Activated CD4-positive, CD25-positive, alpha-beta regulatory T cell treated with anti-CD3 and anti-CD28 coated beads, Interleukin-2, amount 50 U/mL, for 24 hours (primary cell): ENCODE data around the gene IVNS1ABP.
"Not testable (repeated sequence)": the region's sequence is repeated elsewhere in the genome, so short reads cannot be mapped to it uniquely, and the experiment has no call there.

Experiments used
- ATAC-seq, 2 donors: fragments of 150-1000 bp; cut with Tn5 transposase; one replicate each; pipeline ENCODE4 v1.10.0; 2021; ENCODE audit warnings: mild to moderate bottlenecking in 1 of 2, moderate library complexity in 1 of 2

The IVNS1ABP gene

DNA sequence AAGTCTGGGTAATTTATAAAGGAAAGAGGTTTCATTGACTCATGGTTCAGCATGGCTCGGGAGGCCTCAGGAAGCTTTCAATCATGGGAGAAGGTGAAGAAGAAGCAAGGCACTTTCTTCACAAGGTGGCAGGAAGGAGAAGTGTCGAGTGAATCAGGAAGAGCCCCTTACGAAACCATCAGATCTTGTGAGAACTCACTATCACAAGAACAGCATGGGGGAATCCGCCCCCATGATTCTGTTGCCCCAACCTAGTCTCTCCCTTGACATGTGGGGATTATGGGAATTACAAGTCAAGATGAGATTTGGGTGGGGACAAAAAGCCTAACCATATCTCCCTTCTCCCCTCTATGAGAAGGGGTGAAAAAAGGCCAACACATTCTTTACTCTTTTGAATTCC, 11.2 kb upstream of the IVNS1ABP start:
- no peak for ATAC-seq

DNA sequence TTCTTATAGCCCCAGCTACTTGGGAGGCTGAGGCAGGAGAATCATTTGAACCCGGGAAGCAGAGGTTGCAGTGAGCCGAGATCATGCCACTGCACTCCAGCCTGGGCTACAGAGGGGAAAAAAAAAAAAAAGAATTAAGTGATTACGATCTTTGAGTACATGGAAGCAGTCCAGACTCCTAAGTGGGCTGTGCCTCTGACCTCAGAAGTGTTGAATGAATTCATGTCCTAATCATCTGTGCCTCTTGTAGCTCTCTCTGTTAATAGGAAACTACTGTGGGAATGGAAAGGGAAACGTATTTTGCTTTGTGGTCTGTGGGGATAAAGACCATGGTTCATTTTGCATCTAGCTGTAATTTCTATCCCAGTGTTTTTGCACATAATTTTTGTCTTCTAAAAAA, 8.4 kb upstream of the IVNS1ABP start:
- no peak for ATAC-seq

DNA sequence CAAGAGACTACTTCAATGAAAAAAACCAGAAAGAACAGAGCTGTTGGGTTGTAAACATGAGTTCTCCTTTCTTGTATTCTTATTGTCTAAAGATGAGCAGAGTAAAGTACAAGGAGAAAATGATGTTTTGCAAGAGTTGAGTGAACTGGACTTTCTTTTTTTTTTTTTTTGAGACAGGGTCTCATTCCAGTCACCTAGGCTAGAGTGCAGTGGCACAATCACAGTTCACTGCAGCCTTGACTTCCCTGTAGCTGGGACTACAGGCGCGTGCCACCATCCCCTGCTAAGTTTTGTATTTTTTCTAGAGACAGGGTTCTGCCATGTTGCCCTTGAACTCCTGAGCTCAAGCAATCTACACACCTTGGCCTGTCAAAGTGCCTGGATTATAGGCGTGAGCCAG, 7.1 kb upstream of the IVNS1ABP start:
- no peak for ATAC-seq

DNA sequence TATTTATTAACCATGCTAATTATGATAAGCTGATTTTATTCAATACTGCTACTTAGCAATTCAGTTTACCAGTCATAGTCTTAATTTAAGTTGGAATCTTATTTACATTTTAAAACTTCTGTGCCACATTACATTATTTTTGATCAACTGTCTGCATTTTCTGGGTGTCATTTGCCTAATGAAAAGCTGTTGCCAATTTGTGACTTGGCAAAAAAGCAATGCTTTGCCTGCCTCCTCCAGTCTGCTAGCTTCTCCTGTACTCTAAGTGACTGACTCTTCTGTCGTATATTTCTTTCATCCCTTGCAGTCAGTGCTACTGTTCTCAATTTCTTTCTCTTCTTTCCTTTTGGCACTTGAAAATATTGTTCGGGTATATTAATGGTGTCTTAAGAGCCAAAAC, 5.6 kb upstream of the IVNS1ABP start:
- ATAC-seq = no peak

DNA sequence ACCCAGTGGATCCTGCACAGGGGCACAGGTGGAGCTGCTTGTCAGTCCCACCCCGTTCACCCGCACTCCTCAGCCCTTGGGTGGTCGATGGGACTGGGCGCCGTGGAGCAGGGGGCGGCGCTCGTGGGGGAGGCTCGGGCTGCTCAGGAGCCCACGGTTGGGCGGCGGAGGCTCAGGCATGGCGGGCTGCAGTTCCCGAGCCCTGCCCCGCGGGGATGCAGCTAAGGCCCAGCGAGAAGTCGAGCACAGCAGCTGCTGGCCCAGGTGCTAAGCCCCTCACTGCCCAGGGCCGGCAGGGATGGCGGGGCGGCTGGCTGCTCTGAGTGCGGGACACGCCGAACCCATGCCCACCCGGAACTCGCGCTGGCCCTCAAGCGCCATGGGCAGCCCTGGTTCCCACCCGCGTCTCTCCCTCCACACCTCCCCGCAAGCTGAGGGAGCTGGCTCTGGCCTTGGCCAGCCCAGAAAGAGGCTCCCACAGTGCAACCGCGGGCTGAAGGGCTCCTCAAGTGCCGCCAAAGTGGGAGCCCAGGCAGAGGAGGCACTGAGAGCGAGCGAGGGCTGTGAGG, 4.7 kb upstream of the IVNS1ABP start:
- not testable (repeated sequence) for ATAC-seq

- ATAC-seq = not testable (repeated sequence)
These were observed 4.1 kb upstream of the IVNS1ABP start for GRCh38 chr1:185321104-185321503.

- ATAC-seq = no peak
These were observed 2.1 kb upstream of the IVNS1ABP start for GRCh38 chr1:185319139-185319475.

DNA sequence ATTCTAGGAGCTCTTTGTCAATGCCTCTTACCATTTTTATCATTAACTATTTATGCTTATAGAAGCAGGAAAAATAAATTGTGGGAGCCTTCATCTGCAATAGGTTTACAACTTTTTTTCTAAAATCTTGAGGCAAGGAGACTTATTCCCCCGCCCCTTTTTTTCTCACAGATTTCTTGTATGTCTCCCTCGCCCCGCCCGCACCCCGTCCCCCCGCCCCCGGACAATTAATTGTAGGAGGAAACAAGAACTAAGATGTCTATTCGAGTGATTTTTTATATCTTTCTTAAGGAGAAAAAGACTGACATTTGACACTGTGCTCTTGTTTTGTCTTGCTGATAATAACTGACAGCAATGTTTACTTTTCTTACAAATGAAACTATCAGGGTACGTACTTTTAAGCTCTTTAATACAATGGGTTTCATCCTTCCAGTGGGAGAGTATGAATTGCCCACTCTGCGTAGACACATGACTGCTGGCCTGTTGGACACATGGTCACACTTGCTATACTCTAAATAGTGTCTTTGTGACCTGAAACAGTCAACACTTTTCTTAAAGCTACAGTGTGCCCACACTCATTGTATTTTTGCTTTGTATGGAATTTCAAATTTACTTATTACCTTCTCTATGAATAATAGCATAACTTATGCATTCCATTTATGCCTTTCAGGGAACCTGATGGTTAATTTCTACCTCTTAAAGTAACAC, 1.5 kb upstream of the IVNS1ABP start:
- no peak for ATAC-seq

DNA sequence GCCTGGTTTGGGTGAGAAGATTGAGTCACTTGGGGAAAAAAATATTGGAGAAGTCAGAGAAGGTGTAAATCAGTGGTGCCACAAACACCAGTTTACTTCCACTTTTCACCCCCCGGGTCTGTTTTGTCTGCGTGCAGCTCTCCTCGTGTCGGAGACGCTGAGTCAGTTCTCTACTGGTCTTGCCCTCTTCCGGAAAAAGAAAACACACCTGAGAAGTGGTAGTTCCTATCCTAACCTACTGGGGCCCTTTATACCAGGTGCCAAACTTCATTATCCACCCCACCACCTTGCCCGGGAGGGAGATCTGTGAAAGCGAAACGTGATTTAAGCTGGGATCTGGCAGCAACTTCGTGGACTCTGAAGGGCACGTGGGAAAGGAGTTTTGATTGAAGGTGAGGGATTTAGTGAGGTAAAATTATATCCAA, 855 bp upstream of the IVNS1ABP start:
- ATAC-seq = peak; percentile 47 to 51

- ATAC-seq = peak; percentile 57 to 61
These were observed 645 bp downstream of the IVNS1ABP start for GRCh38 chr1:185316163-185317033.

- no peak for ATAC-seq
These were observed 1.5 kb downstream of the IVNS1ABP start for GRCh38 chr1:185315445-185316071.

DNA sequence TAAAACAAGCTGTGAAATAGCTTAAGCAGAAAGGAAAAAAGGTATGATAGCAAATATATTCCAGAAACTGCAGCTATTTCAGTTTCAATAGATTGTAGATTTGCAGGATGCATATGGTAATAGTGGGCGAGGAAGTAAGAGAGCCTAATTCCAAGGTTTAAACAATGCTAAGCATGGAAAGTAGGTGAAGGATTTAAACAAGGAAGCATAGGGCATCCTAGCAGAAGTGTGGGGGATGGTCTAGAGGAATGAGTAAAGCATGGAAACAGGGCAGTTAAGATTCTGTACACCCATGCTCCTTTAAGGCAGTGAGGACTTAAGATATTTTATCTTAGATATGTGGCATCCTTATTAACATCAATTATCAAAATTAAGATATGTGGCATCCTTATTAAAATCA, 2.6 kb downstream of the IVNS1ABP start:
- no peak for ATAC-seq

DNA sequence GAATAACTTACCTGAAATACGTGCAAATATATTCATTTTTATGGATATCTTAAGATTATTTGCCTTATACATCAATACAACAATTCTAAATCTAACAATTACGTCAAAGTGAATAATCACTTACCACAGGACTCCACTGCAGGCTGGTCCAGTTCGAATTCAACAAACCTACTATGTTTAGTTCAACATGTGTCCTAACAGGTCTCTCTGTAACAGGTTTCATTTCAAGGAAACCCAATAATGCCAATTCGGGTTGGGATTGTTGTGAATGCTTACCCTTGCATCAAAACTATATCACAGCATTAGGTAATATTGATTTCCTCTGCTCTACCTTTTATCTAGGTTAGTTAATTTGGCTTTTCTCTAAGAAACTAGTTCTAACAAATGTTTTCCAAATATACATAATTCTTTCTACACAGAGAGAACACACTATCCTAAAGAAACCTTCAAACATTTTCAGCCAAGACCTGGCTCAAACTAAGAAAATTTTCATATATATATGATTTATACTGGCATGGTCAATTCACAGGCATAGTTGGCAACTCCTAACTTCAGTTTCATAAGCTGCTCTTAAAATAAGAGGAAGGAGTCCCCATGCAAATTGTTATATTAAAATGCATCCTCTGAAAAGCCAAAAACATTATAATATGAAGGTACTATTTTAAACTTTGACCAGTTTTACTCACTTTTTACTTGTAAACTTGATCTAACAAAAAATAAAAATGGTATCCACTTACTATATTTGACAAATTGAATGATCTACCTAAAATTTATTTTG, 4.5 kb downstream of the IVNS1ABP start:
- ATAC-seq = no peak

DNA sequence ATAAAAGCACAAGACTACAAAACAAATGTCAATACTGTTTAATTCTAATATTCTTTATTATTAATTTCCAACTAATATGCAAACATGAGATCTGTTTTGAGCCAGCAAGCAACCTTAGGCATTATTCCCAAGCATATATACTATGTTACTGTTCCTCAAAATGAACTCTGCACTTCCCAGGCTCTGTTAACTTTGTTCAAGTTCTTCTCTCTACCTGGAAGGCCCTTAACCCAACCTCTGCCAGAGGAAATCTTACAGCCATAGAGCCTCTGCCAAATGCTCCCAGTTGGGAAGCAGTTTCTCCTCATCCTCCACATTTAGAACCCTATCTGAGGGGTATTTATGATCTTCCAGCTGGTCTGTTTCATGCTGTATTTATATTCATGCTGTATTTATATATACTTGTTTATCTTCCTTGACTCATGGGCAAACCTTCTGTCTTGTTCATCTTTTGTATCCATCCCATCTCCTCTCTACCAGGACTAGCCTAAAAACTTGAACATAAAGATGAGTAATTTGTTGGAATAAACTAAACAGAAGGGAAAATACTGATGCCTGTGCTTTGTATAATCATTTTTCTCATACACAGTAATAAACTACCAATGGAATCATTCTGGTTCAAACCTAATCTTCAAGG, 5.3 kb downstream of the IVNS1ABP start:
- no peak for ATAC-seq

- ATAC-seq = no peak
These were observed 7.5 kb downstream of the IVNS1ABP start for GRCh38 chr1:185309566-185309965.

DNA sequence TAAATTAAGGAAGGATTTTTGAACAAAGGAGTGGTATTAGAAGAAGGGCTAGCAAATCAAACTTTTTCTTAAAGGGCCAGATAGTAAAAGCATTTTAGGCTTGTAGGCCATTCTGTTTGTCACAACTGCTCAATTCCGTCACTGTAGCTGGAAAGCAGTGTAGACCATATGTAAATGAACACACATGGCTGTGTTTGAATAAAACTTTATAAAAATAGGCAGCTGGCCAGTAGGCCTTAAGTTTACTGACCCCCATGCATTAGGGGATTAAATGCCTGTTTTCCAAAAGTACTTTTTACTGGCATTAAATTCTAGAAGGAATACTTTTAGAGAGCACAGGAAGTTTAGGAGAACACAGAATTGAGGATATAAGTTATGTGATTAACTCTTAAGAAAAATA, 8.9 kb downstream of the IVNS1ABP start:
- no peak for ATAC-seq

DNA sequence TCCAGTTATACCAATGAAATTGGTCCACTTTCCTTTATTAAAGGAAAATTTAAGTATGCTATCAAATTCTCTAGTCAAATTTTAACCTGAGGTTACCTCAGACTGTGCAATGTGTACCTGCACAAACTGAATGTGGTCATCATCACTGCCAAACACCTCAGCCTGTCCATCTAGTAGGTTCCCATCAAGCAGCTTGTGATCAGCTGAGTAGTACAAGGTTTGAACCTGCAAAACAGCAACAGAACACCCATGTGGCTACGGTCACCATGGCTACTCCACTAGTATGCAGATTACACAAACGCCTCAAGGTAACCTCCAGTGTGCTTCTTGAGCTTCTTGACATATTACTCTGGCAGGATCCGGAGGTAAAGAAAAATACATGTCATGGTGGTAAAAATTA, 11.6 kb downstream of the IVNS1ABP start:
- no peak for ATAC-seq

DNA sequence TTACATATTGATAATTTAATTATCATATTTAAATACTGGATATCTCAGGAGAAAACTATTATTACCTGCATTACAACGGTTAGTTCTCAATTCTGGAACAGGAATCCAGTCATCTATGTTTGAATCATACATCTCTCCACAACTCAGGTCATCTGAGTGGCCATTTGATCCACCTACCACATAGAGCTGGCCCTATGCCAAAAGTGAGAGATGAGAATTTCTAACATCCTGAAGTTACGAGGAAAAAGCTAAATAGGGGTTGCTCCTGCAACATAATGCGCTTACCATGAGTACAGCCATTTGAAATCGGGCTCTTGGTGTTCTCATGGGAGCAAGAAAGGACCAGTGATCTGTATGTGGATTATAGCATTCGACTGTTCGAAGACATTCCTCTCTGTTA, 16.9 kb downstream of the IVNS1ABP start:
- no peak for ATAC-seq

DNA sequence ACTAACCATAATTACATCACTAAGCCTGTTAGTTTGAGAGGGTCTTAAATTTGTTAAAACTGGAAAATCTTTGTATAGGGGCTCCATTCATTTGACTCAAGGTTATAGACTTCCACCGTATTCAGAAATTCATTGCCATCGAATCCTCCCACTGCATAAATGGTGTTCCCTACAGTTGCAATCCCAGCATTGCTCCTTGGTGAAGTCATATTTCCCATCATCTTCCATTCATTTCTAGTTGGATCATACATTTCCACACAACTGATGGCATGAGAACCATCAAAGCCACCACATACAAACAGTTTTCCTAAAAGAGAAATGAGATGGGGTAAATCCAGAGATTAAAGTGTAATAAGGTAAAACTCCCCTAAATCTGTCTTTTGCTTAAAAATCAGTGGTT, 19.1 kb downstream of the IVNS1ABP start:
- no peak for ATAC-seq

GRCh38 chr1:185295091-185295490, 22.0 kb downstream of the IVNS1ABP start:
- no peak for ATAC-seq

GRCh38 chr1:185293967-185294542, 23.0 kb downstream of the IVNS1ABP start:
- no peak for ATAC-seq

- no peak for ATAC-seq
These were observed 24.8 kb downstream of the IVNS1ABP start for GRCh38 chr1:185292237-185292636.
